Activated naive CD4-positive, alpha-beta T cell treated with anti-CD3 and anti-CD28 coated beads, Interleukin-2, amount 50 U/mL, for 72 hours (primary cell): ENCODE data around the gene SLC1A2. TPM values are rescaled to one million over a fixed set of nuclear protein-coding genes. Genes with fewer than 3 reads are reported as not detected.

Experiments used
- ATAC-seq, 2 donors: fragments of 150-1000 bp; cut with Tn5 transposase; 2 replicates each; pipeline ENCODE4 v1.10.0; 2021; ENCODE audit warnings: mild to moderate bottlenecking in 2 of 2, moderate library complexity in 2 of 2
- DNase-seq, 2 donors: peaks; one replicate each; pipeline ENCODE4 v3.0.0; 2021 to 2022; ENCODE audit warnings: low spot score in 2 of 2
- H3K27ac Mint-ChIP-seq, 2 donors: one replicate each; pipeline ENCODE4 v1.8.0; 2022; ENCODE audit warnings: mild to moderate bottlenecking in 2 of 2, mixed read lengths in 2 of 2
- H3K36me3 Mint-ChIP-seq, 2 donors: one replicate each; pipeline ENCODE4 v1.8.0; 2022; ENCODE audit warnings: mixed read lengths in 2 of 2
- H3K9me3 Mint-ChIP-seq, 2 donors: one replicate each; pipeline ENCODE4 v1.8.0; 2022; ENCODE audit warnings: mixed read lengths in 2 of 2
- total RNA-seq, 2 donors: library from RNA; stranded (reverse); gene quantifications; one replicate each; pipeline ENCODE4 v1.2.3, GENCODE V29; 2022

The SLC1A2 gene
- total RNA-seq = under 1 TPM in 1 of 2 donors, not detected in 1; 0.14 TPM

DNA sequence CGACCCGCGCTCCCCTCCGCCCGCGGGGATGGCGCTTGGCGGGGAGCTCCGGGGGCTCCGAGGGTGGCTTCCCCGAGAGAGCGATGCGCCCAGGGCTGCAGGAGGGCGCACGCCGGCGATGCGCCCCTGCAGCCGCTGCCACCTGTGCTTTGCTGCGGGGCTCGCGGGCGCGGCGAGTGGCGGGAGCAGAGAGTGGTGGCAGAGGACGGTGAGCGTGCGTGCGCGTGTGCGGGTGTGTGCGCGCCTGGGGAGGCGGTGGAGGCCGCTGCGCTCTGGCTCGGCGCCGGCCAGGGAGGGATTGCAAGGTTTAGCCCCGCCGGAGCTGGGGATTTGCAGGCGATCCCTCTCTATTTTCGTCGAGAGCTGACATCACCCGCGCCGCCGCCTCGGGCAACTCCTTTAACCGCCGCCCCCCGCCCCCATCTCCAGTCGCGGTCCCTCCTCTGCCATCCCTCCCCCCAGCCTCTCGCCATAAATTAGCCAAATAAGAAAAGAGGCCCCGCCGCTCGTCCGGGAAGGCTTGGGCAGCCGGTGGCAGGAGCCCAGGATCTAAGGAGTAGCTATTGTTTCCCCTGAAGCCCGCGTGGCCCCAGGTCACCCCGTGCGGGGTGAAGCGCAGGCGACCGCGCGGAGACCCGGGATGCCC, at the start of gene SLC1A2:
Gene SLC1A2, minus strand, starts transcription at position 375 of the 646 bp plus-strand sequence. CDS start 592 bp downstream, outside the sequence.
- H3K36me3 Mint-ChIP-seq = peaks cover 4 to 6% of the 10 kb centered on the region in 2 donors
- DNase-seq (peak in 1 of 2 donors; percentile 12), ATAC-seq (peak in 1 of 2 donors; percentile 59)
- no peak within 1 kb of the TSS for H3K27ac Mint-ChIP-seq
- no peaks in the 10 kb centered on the region for H3K9me3 Mint-ChIP-seq

DNA sequence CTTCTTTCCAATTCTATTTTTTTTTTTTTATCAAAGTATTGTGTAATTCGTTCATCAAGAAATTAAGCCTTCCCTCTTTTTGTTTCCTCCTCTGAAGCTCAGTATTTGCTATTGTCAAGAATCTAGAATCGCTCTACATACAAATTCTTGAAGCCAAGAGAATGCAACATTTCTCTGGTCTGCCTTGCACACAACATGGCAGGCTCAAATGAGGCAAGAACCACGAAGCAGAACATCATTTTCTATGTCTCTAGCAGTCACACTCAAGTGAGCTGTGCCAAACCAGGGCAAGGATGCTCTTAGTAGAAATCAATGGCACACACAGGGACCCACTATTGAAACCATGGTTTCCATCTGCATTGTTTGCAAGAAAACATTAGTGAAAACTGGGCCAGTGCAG, 46.7 kb upstream of the SLC1A2 start:
- DNase-seq (no peak), ATAC-seq (no peak)
- H3K9me3 Mint-ChIP-seq = no peaks in the 10 kb centered on the region
- H3K36me3 Mint-ChIP-seq = no peaks in the 10 kb centered on the region
- H3K27ac Mint-ChIP-seq = no peak overlapping the region

DNA sequence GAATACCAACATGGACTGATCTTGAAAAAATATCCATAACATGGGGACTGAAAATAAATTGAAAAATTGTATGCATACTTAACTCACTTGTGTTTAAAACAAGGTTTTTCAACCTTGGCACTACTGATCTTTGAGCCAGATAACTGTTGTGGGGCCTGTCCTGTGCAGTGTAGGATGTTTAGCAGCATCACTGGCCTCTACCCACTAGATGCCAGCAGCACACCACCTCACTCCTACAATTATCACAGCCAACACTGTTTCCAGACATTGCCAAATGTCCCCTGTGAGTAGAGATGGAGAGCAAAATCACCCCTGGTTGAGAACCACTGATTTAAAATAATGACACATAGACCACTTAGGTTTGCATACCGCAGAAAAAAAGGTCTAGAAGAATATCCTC, 45.0 kb upstream of the SLC1A2 start:
- ATAC-seq (no peak), DNase-seq (no peak)
- Mint-ChIP-seq H3K27ac (no peak overlapping the region), H3K9me3 (no peaks in the 10 kb centered on the region), H3K36me3 (no peaks in the 10 kb centered on the region)

DNA sequence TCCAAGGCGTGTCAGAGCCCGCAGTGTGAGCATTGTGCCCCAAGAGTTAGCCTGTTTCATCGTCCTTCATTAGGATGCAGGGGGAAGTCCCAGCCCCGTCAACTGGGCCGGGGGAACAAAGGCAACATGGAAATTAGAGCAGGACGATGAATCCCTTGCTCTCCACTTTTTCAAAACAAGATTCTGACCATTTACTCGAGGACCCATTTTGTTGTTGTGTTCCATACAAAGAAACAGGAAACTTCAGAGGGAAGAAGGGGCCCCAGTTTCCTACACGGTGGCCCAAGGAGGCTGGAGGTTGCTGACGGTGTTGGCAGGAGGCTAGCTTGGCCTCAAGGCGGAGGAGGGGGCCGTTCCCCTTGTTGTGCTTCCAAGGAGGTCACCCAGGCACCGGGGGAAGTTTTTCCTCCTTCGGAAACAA, 44.0 kb upstream of the SLC1A2 start:
- ATAC-seq (no peak), DNase-seq (no peak)
- Mint-ChIP-seq H3K27ac (no peak overlapping the region), H3K36me3 (no peaks in the 10 kb centered on the region), H3K9me3 (no peaks in the 10 kb centered on the region)

DNA sequence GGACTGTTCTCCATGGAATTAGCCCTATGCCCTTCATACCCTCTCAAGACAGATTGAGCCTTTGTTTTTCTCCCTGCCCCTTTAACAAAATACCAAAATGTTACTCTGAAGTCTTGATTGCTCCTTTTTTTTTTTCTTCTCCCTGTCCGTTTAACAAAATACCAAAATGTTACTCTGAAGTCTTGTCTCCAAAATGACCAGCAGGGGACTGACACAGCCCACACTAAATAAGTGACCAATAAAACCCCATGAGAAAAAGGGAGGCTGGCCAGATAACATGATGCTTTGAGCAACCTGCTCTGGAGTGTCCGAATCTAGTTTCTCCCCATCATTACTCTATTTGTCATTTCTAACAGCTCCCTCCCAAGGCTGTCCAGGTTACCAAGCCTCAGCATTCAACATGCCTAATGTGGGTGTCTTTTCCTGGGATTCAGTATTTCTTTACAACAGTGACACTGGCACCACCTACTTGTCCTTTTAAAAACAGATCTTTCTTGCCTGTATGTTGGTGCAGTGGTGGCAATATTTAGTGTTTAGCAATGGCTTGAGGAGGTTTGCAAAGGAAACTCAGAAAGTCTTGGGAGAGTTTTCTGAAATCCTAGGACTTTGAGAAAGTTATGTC, 42.7 kb upstream of the SLC1A2 start:
- Mint-ChIP-seq H3K36me3 (no peaks in the 10 kb centered on the region), H3K27ac (no peak overlapping the region), H3K9me3 (no peaks in the 10 kb centered on the region)
- no peak for DNase-seq
- ATAC-seq = no peak

DNA sequence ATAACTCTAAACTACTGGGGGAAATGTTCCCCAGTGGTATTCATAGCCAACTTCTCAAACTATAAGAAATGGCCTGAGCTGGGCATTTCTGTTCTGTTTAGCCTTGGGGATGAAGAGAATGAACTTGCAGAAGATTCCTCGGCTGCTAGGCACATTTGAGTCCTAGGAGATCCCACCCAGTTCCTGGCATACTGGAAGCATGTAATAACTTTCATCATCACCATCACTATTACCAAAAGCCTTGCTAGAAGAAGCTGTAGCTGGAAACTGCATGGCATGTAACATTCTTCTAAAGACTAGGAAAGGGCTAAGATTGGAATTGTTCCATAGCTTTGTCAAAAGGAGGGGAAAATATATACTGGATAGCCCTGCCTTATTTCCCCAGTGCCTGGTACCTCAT, 40.1 kb upstream of the SLC1A2 start:
- Mint-ChIP-seq H3K36me3 (no peaks in the 10 kb centered on the region), H3K9me3 (no peaks in the 10 kb centered on the region), H3K27ac (no peak overlapping the region)
- DNase-seq = no peak
- no peak for ATAC-seq

DNA sequence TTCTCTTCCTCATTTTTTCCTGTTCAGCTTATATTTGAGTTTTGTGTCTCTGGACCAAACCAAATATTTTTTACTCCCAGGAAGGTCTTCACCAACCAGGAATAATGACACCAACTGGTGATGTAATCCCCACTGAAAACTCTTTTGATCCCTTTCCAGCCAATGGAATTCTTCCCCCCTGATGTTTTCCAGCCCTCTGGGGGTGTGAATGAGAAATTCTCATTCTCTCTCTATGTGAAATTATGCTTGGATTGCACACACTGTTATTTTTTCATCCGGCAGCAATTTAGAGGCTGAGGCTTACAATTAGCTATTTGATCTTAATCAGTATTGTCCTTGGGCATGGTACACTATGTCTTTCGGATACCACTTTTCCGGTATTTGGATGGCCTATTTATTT, 39.5 kb upstream of the SLC1A2 start:
- Mint-ChIP-seq H3K36me3 (no peaks in the 10 kb centered on the region), H3K27ac (no peak overlapping the region), H3K9me3 (no peaks in the 10 kb centered on the region)
- DNase-seq (no peak), ATAC-seq (no peak)

DNA sequence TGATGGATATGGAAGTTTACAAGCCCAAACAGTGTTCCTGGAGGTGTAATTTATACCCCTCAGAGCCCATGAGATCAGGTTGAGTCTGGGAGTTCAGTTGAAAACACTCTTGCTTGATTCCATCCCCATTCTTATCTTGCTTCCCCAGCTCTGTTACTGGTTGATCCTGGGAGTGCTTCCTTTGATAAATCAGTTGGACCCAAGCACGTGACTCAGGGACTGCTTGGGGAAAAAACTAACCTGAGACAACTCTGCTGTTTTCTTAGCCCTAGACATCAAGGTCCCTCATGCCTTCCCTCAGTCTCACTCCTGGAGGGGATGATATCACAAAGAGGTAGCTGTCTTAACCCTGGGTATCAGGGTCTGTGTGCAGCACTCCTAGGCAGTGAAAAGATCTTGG, 35.0 kb upstream of the SLC1A2 start:
- DNase-seq (no peak), ATAC-seq (no peak)
- no peak overlapping the region for H3K27ac Mint-ChIP-seq
- no peaks in the 10 kb centered on the region for H3K9me3 Mint-ChIP-seq
- no peaks in the 10 kb centered on the region for H3K36me3 Mint-ChIP-seq

DNA sequence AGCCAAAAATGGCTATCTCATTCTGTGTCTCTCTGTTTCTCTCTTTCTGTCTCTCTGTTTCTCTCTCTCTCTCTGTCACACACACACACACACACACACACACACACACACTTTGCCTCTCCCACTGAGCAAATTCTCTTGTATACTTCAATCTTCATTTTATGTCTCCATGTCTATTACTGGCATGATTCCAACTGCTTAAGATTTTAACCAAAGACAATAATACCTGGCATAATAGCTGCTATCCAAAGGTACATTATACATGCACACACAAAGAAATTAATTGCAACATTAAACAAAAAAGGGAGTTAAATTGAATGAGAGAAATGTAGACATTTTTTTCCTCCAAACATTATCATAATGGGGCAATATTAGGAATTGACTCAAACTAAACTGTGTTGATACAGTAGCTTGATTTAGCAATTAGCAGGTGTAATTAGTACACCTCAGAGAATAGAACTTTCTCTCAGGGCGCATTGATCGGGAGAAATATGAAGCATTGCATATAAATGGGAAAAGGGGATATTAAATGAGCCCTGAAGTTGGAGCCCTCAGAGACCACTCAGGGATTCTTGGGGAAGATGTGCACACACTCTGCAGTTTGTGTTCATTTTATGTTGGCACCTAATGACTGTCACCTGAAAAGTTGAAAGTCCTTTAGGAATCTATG, 17.4 kb upstream of the SLC1A2 start:
- H3K9me3 Mint-ChIP-seq = no peaks in the 10 kb centered on the region
- ATAC-seq = no peak

DNA sequence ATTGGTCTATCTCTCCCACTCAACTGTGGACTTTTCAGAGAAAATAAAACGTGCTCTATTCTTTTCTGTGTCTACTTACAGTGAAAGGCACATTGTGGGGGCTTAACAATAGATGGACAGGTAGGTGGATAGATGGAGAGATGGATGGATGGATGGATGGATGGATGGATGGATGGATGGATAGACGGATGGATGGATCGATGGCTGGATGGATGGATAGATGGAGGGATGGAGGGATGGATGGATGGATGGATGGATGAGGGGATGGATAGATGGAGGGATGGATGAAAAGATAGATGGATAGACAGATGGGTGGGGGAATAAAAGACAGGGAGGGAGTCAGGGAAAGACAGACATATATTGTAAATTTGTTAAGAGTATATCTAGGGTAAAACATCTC, 14.2 kb upstream of the SLC1A2 start:
- no peak overlapping the region for H3K27ac Mint-ChIP-seq
- H3K36me3 Mint-ChIP-seq = no peaks in the 10 kb centered on the region
- no peak for ATAC-seq
- no peak for DNase-seq
- no peaks in the 10 kb centered on the region for H3K9me3 Mint-ChIP-seq

More for the DNA sequence above, 17.4 kb upstream of the SLC1A2 start:
- Mint-ChIP-seq H3K36me3 (no peaks in the 10 kb centered on the region), H3K27ac (no peak overlapping the region)
- no peak for DNase-seq

DNA sequence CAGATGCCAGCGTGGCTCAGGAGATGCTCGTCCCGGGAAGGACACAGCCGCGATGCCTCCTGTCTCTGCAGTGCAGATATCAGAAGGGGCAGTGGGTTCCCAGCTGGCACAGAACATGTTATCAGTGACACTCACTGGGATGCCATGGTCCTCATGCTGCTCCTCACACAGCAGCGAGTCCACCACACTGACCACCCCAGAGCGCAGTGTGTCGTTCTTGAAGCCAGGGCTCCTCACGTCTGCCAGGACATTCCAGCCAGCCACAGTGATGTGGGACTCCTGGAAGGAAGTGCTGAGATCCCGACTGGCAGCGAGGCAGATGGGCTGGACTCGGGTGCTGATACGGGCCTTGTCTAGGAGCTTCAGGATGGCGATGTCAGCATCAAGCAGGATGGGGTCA, 13.1 kb upstream of the SLC1A2 start:
- DNase-seq = no peak
- no peak for ATAC-seq
- H3K9me3 Mint-ChIP-seq = no peaks in the 10 kb centered on the region
- H3K27ac Mint-ChIP-seq = no peak overlapping the region
- no peaks in the 10 kb centered on the region for H3K36me3 Mint-ChIP-seq

DNA sequence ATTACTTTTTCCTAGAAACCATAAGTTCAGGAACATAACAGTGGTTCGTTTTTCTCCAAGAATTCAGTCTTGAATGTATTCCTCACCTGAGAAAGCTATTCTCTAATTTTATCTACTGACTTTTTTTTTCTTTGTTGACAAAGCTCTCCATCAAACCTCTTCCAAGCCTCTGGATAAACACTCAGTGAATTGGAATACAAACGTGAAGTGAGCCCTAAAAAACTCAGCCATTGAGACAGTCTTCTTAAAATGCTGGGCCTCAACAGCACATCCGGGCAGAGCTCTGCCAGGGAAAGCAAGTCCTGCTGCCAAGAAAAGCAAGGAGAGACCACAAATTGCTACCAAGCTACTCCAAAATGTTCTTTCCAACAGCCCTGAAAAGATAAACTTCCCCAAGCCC, 7.7 kb upstream of the SLC1A2 start:
- DNase-seq (no peak), ATAC-seq (no peak)
- no peak overlapping the region for H3K27ac Mint-ChIP-seq
- no peaks in the 10 kb centered on the region for H3K9me3 Mint-ChIP-seq
- H3K36me3 Mint-ChIP-seq = no peaks in the 10 kb centered on the region

DNA sequence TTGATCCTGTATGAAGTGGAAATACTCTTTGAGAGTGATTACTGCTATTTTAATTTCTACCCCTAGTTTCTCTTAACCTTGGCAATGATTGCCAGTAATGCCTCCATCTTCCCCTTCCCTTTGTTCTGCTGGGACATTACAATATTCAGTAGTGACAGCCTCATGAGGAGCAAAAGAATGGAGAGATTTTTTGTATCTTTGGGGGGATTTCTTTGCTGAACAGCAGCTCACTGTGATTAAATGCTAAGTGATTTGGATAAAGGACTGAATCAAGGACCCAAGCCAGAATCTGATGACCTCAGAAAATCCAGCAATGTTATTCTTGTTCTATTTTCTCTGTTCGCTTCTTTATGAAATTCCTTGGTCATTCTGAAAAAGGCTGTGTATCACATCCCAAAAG, 7.0 kb upstream of the SLC1A2 start:
- DNase-seq = no peak
- Mint-ChIP-seq H3K27ac (no peak overlapping the region), H3K36me3 (peaks cover 0 to 1% of the 10 kb centered on the region in 2 donors), H3K9me3 (no peaks in the 10 kb centered on the region)
- ATAC-seq = no peak

DNA sequence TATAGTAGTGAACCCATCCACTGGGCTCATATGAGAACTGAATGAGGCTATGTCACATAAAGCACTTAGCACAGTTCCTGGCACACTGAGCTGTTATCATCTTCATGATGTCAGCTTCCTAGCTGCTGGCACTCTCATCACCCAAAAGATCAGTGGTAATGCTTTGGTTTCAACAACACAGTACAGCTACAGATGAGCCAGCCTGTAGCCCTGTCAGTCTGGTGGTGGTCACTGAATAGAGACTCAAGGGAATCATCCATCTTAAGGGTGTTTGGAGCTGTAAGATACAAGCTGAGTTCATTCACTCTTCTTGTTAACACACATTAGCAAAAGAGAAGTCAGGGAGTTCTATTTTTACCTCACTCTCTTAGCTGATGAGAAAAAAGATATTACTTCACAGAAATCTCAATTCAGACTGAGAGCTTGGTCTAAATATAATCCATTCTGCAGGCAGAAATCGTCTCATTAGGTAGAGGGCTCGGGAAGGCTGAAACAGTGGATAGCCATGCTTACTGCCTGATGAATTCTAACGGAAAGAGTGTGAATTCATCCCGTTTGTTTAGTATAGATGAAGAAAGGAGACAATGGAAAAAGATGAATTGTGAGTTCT, 6.3 kb upstream of the SLC1A2 start:
- ATAC-seq = no peak
- no peak overlapping the region for H3K27ac Mint-ChIP-seq
- H3K9me3 Mint-ChIP-seq = no peaks in the 10 kb centered on the region
- peaks cover 0 to 6% of the 10 kb centered on the region in 2 donors for H3K36me3 Mint-ChIP-seq
- DNase-seq = no peak

DNA sequence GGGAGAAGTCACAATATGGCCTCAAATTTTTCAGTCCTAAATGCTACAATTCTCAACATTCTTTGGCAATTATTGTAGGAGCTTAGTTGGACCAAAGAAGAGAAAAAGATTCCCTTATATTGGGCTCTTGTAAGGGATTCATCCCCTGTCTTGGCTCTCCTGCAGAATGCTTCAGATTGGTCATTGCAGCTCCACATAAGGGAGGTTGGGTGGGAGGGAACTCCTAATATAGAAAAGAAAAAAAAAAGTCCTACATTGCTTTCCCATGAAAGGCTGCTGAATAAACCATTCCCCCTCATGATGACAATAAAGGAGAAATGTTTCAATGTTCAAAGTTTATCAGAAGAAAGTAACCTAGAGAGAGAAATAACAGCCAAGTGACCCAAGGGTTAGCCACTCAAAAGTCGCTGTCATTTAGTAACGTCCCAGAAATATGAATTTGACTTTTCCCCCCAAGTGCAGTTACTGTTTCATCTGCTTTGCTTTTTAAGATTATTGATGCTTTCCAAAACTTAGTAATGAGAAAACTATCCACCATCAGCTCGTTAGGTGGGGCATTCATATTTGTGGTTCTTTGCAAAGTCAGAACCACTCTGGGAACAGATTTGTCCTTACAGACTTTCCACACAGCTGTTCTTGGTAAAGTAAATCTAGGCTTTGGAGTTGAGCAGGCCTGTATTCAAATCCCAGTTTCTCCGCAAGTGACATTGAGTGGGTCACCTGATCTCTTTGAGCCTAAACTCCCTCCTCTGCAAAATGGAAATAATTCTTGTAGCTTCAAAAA, 5.0 kb upstream of the SLC1A2 start:
- Mint-ChIP-seq H3K9me3 (no peaks in the 10 kb centered on the region), H3K36me3 (peaks cover 0 to 6% of the 10 kb centered on the region in 2 donors), H3K27ac (no peak overlapping the region)
- ATAC-seq = no peak
- no peak for DNase-seq

DNA sequence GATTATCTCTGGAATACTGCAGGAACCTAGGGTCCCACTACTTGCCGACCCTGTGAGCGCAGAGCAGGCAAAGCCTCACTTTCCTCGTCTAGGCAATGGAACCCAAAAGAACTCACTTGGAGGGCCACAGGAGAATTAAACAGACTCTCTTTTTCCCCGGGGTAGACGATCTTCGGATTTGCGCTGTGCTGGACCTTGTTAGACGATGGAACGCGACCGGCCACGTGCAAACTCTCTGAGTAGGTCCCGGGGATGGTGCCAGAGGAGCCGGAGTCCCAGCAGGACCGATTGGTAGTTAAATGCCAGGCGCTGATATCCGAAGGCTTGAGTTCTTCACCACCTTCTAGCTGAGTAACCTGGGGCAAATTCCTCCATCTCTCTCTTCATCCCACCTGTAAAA, 1.0 kb upstream of the SLC1A2 start:
- Mint-ChIP-seq H3K36me3 (peaks cover 4 to 6% of the 10 kb centered on the region in 2 donors), H3K9me3 (no peaks in the 10 kb centered on the region), H3K27ac (no peak overlapping the region)
- no peak for ATAC-seq
- DNase-seq = no peak
